Measurements from ENCODE around the gene CACTIN.

CACTIN gene

DNA sequence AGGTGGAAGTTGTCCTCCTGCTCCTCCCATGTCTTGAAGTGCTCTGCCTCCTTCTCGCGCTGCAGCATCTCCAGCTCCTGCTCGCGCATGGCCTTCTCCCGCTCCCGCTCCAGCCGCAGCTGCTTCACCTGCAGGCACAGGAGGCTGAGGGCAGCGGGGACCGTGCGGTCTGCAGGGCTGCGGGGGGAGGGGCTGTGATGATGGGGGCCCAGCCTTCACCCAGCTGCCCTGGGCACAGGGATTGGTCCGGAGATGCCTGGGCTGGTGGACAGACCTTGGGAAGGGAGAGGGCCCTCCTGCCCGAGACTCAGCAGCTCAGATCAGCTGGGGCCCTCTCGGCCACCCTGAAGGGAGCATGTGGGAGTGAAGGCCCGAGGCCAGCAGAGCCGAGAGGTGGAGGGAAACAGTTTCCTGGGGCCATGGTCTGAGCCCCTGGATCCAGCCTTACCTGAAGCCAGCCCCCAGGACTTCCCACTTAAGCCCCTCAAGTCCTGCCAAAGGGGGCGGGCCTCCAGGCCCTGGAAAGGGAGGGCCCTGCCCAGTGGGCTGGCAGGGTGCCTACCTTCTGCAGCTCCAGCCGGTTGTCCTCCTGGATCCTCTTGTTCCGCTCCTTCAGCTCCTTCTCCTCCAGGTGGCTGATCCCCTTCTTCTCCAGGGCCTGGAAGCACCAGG lies 6.3 kb downstream of the CACTIN start:
- Histone ChIP-seq H3K4me2 (ENCODE audit: low read length) (no peak overlapping the region), H3K4me3 (ENCODE audit: low read depth, low read length, poor library complexity, severe bottlenecking) (no peak overlapping the region), H3K9me3 (ENCODE audit: low read length) (no peaks in the 10 kb centered on the region), H3K27ac (ENCODE audit: low read depth, low read length, poor library complexity, severe bottlenecking) (no peak overlapping the region), H3K9ac (ENCODE audit: low read length) (no peak overlapping the region), H3K4me1 (ENCODE audit: insufficient read depth, low read length, severe bottlenecking) (peaks cover 6% of the 10 kb centered on the region), H3F3A (ENCODE audit: insufficient read depth, low read length) (no peaks in the 10 kb centered on the region), H4K20me1 (ENCODE audit: insufficient read depth, low read length) (no peaks in the 10 kb centered on the region), H3K36me3 (ENCODE audit: insufficient read depth, low read length) (peaks cover 15% of the 10 kb centered on the region), H2AFZ (ENCODE audit: low read length) (no peak overlapping the region), H3K27me3 (ENCODE audit: insufficient read depth, low read length) (no peaks in the 10 kb centered on the region), H3K9me2 (ENCODE audit: low read depth, low read length) (no peaks in the 10 kb centered on the region), H3K79me2 (ENCODE audit: insufficient read depth, low read length) (peaks cover 6% of the 10 kb centered on the region)
- TF ChIP-seq, protein P1, sequence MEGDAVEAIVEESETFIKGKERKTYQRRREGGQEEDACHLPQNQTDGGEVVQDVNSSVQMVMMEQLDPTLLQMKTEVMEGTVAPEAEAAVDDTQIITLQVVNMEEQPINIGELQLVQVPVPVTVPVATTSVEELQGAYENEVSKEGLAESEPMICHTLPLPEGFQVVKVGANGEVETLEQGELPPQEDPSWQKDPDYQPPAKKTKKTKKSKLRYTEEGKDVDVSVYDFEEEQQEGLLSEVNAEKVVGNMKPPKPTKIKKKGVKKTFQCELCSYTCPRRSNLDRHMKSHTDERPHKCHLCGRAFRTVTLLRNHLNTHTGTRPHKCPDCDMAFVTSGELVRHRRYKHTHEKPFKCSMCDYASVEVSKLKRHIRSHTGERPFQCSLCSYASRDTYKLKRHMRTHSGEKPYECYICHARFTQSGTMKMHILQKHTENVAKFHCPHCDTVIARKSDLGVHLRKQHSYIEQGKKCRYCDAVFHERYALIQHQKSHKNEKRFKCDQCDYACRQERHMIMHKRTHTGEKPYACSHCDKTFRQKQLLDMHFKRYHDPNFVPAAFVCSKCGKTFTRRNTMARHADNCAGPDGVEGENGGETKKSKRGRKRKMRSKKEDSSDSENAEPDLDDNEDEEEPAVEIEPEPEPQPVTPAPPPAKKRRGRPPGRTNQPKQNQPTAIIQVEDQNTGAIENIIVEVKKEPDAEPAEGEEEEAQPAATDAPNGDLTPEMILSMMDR (IDR thresholded peaks at IDR 0.05; ENCODE audit: low read length): no peak
- TF ChIP-seq EZH2 (IDR thresholded peaks at IDR 0.05; ENCODE audit: borderline replicate concordance, low read length): no peak

DNA sequence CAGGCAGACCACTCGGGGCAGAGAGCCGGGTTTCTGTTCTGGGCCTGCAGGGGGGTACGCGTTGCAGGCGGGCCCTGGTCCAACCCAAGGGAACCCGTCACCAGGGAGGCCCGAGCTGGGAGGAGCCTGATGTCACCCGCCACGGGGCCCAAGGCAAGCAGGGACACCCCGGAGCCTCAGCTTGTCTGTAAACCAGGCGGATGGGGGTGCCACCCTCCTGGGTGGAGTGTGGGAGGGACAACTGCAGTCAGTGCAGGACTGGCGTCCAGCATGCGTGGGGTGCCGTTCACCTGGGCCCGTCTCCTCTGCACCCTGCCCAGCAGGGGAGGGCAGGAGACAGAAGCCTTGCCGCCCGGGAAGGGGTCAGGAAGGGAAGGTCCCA lies 7.0 kb downstream of the CACTIN start:
- Histone ChIP-seq H3K36me3 (ENCODE audit: insufficient read depth, low read length) (peaks cover 15% of the 10 kb centered on the region), H3K9me3 (ENCODE audit: low read length) (no peaks in the 10 kb centered on the region), H4K20me1 (ENCODE audit: insufficient read depth, low read length) (no peaks in the 10 kb centered on the region), H3K79me2 (ENCODE audit: insufficient read depth, low read length) (no peaks in the 10 kb centered on the region), H3K9ac (ENCODE audit: low read length) (no peak overlapping the region), H3K4me1 (ENCODE audit: insufficient read depth, low read length, severe bottlenecking) (no peaks in the 10 kb centered on the region), H2AFZ (ENCODE audit: low read length) (no peak overlapping the region), H3K4me3 (ENCODE audit: low read depth, low read length, poor library complexity, severe bottlenecking) (no peak overlapping the region), H3K4me2 (ENCODE audit: low read length) (no peak overlapping the region), H3K27ac (ENCODE audit: low read depth, low read length, poor library complexity, severe bottlenecking) (no peak overlapping the region), H3F3A (ENCODE audit: insufficient read depth, low read length) (no peaks in the 10 kb centered on the region), H3K9me2 (ENCODE audit: low read depth, low read length) (no peaks in the 10 kb centered on the region), H3K27me3 (ENCODE audit: insufficient read depth, low read length) (no peaks in the 10 kb centered on the region)
- TF ChIP-seq EZH2 (IDR thresholded peaks at IDR 0.05; ENCODE audit: borderline replicate concordance, low read length): no peak
- TF ChIP-seq, protein P1 (IDR thresholded peaks at IDR 0.05; ENCODE audit: low read length): no peak

- TF ChIP-seq EZH2 (IDR thresholded peaks at IDR 0.05; ENCODE audit: borderline replicate concordance, low read length): no peak
- TF ChIP-seq, protein P1 (IDR thresholded peaks at IDR 0.05; ENCODE audit: low read length): no peak
- no peaks in the 10 kb centered on the region for H3K4me1 ChIP-seq (ENCODE audit: insufficient read depth, low read length, severe bottlenecking)
- no peaks in the 10 kb centered on the region for H3K9me3 ChIP-seq (ENCODE audit: low read length)
- H3K27ac ChIP-seq (ENCODE audit: low read depth, low read length, poor library complexity, severe bottlenecking): no peak overlapping the region
- no peaks in the 10 kb centered on the region for H3F3A ChIP-seq (ENCODE audit: insufficient read depth, low read length)
- no peaks in the 10 kb centered on the region for H3K79me2 ChIP-seq (ENCODE audit: insufficient read depth, low read length)
- H3K27me3 ChIP-seq (ENCODE audit: insufficient read depth, low read length): no peaks in the 10 kb centered on the region
- H3K9me2 ChIP-seq (ENCODE audit: low read depth, low read length): no peaks in the 10 kb centered on the region
- no peak overlapping the region for H2AFZ ChIP-seq (ENCODE audit: low read length)
- no peaks in the 10 kb centered on the region for H4K20me1 ChIP-seq (ENCODE audit: insufficient read depth, low read length)
- no peak overlapping the region for H3K4me3 ChIP-seq (ENCODE audit: low read depth, low read length, poor library complexity, severe bottlenecking)
- H3K9ac ChIP-seq (ENCODE audit: low read length): no peak overlapping the region
- H3K4me2 ChIP-seq (ENCODE audit: low read length): no peak overlapping the region
- peaks cover 15% of the 10 kb centered on the region for H3K36me3 ChIP-seq (ENCODE audit: insufficient read depth, low read length)
Observed at GRCh38 chr19:3618811-3619630, 7.6 kb downstream of the CACTIN start.

All from OCI-LY1 (cell line).